Measurements from ENCODE around the gene ARHGAP18.
A peak's percentile ranks its signal among the peaks of the same experiment; 100 is the strongest.

The ARHGAP18 gene

DNA sequence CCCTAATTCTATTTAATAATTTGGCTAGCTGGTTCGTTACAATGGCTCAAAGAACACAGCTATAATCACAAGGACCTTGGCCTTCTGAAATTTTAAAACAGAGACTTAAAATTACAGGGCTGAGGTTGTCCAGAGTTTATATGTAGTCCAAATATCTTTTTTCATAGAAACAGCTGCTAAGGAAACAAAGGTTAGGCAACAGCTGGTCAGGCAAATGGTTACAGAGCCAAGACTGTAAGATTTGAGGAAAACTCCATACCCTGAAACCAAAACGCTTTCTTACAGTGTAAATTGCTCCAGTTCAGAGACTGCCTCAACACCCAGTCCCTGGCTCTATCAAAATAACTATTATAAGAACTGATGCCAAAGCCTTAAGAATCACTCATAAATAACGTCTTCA lies 9.7 kb upstream of the ARHGAP18 start:
- no peak for DNase-seq

DNA sequence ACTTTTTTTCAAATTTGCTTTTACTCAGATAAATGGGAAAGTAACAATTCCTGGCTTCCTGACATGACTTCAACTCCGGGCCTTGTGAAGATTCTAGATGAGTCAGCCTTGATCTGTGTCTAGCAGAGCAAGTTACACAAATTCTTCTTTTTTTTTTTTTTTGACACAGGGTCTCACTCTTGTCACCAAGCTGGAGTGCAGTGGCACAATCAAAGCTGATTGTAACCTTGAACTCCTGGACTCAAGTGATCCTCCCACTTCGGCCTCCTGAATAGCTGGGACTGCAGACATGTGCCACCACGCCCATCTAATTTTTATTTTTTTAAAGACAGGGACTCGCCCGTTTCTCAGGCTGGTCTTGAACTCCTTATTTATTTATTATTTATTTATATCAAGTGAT lies 7.3 kb upstream of the ARHGAP18 start:
- no peak for DNase-seq

DNA sequence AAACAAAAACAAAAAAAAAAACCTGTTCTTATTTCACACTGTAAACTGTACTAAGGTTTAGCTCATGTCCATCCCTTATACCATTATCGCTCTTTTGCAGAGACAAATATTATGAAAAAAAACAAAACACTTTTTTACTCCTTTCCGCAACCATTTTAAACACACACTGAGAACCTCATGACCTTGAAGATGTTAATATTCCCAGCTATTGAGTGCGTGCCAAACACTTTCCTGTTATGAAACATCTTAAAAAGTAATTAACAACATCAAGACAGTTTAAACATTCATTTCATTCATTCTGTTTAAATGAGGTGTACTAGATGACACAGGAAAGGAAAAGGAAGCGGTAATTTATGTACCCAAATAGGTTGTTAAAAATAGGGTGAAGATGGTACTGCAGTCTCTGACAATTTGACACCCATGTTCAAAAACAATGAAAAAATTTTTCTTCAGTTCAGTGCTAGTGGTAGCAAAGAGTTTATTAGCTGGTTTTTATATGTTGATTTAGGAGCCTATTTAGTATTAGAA lies 3.9 kb upstream of the ARHGAP18 start:
- no peak for DNase-seq

DNA sequence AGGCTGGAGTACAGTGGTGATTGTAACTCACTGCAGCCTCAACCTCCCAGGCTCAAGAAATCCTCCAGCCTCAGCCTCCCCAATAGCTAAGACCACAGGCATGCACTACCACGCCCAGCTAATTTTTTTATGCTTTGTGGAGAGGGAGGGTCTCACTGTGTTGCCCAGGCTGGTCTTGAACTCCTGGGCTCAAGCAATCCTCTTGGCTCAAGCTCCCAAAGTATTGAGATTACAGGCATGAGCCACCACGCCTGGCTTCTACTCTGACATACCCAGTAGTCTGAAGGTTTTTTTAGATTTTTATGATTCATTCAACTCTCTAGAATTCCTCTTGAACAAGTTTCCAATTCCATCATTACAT lies 1.3 kb upstream of the ARHGAP18 start:
- DNase-seq: no peak

DNA sequence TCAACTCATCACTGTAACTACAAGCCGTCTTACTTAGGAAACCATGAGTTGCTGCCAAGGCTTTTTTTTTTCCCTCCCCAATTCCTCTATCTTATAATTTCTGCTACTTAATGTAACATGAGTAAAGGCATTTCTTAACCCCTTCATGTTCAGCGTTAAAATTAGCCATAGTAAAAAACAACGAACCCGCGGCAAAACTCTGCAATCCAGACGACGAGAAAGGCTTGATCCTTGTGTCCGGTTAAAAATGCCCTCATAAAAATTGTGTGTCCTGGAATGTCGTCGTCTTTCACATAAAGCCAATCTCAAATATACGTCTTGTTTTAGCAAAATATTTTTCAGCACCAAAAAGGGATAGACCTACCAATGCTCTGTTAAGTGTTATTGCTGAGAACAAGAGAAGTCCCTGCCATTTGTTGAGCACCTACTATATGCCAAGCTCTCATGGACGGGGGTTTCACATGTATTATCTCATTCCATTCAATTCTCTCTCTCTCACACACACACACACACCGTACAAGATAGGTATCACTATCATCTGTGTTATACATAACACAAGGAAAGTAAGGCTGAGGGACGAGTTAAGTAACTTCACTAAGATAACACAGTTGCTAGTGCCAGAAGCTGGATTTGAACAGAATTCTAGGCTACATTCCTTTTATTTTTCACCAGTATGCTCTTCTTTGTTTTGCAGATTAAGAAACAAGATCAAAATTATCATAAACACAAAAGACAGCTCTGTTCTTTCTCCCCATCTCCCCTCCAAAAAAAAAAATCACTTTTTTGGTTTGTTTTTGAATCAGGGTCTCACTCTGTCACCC lies 683 bp upstream of the ARHGAP18 start:
- DNase-seq: no peak

DNA sequence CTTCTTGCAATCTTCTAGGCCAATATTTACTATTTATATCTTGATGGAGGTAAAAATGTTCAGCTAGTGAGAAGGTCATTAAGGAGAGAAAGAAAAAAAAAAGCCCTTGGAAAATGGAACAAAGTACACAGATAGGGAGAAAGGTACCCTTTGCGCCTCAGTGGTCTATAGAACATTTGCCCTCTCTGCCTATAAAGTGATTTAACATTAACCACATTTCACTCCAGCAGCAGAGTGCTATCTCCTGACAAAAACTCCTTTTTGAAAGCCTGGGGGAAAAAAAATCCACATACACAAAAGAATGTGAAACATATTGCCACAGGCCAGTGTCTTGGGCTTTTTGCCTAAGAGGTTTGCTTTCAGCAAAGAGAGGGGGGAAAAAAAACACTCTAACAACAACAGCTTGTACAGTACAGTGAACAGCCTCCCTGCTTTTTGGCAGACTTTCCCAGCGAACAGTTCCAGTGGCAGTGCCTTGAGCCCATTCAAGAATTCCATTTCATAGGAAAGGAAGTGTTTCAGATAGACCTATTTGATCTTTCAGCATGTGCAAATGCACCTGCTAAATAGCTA lies 695 bp downstream of the ARHGAP18 start:
- DNase-seq: peak; percentile 57

DNA sequence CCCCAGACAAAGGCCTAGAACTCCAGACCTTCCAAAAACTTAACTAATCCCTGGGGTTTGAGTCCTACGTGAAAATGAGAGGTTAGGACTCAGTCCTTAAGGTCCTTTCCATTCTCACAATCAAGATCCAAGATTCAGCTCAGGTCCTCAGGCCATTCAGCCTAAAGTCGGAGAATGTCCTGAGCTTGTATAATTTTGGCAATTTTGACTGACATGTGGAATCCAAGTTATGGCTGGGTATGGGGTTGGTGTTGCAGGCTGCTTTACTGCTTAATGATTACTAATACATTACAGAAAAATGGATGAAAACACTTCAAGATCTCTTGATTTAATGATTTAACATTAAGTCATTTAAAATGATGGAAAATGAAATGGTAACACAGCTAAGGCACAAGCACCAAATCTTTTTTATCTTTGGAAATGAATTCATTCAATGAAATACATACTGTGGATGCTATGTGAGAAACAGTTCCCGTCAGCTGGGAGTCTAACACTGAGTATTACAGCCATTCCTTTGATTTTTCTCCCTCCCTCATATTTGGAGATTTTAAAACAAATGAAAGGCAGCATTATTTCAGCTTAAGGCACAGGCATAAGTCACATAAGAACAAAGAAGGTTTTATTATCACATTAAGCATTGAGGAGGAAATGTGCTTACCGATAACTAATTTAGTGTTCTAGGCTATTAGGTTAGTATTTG lies 1.3 kb downstream of the ARHGAP18 start:
- peak; percentile 8 for DNase-seq

DNA sequence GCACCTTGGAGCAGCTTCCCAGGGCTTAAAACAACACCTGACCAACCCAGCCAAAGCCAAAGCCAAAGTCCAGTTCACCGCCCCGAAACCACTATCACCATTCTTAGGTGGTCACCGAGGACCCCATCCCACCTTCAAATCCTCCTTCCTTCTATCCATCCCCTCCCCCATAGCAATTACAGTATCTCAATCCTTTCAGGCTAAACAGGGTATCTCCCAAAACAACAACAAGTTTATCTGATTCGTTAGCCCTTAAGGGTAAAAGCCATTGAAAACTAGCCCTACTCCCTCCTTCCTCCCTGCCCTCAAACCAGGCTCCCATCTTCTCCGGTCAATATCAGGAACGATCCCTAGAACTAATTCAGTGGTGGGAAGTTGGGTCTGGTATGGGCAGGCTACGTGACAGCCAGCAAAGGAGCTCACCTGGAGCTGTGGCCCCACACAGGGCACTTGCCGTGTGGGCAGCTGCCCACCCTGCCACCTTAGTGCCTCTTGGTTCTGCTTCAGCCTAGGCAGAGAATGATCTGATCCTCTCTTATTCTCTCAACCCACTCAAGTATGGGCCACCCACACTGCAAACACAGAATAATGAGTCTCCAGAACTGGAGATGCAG lies 2.0 kb downstream of the ARHGAP18 start:
- DNase-seq: no peak

DNA sequence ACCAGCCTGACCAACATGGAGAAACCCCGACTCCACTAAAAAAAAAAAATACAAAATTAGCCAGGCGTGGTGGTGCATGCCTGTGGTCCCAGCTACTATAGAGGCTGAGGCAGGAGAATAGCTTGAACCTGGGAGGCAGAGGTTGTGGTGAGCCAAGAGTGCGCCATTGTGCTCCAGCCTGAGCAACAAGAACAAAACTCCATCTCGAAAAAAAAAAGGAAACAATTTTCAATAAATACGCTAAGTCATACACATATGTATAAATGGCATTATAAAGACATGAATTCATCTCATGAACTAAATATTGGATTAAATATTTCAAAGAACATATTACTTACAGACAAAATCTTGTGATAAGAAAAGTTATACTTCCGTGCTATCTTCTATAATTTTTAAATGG lies 2.9 kb downstream of the ARHGAP18 start:
- no peak for DNase-seq

DNA sequence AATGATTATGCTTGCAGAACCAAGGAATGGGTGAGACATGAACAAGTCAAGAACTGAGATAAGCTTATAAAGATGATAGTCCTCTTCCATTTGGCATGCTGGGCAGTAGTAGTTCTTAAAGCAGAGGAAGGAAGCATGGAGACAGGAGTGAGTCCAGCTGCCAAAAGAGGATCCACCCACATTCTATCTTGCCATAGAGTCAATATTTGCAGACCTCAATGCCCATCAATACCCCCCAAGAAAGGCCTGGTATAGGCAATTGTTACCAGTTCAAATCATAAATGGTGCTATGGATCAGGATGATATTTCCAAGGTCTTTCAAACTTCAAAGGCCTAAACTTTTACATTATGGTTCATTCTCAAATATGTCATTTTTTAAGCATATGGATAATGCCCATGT lies 4.8 kb downstream of the ARHGAP18 start:
- no peak for DNase-seq

DNA sequence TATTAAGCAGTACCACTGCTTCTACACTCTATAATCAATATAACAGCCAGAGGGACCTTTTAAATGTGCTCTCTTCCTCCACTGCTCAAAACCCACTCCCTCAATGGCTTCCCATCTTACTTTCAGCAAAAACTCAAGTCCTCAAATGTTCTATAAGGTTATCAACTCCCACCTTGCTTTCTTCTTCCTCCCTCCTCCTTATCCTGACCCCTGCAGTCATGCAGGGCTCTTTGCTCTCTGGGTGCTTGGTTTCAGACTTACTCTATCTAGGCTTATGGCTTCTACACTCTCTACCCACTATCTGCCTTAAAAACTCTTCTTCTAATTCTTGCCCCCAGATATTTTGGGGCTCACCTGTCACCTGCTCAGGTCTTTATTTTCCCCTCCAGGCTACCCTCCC lies 5.3 kb downstream of the ARHGAP18 start:
- DNase-seq: no peak

DNA sequence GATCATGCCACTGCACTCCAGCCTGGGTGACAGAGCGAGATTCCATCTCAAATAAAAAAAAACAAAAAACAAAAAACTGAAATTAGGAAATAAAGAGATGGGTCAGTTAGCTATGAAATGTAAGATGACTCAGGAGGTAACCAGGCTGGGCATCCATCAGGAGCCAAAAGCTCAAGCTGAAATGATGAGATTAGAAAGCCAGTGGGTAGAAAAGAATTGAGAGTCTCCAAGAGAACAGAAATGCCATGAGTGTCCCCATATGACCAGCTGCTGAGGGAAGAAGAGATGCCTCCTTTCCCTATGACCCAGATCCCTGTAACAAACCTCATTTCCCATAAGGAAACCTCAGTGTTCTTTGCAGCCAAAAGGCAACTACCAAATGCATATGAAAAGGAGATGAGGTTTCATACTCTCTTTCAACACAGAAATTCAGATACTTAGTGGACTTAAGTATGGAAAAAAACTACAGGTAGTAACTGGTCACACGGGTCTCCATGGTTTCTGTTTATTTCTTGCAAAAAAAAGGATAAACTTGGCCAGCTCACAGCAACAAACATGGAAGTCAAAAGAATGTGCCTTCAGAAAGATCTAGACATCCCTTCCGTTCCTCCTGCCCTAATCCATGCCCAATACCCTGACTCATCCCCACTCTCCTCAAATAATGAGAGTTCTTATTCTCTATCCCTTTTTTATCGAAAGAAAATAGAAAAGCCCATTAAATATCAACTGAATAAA lies 8.1 kb downstream of the ARHGAP18 start:
- no peak for DNase-seq

DNA sequence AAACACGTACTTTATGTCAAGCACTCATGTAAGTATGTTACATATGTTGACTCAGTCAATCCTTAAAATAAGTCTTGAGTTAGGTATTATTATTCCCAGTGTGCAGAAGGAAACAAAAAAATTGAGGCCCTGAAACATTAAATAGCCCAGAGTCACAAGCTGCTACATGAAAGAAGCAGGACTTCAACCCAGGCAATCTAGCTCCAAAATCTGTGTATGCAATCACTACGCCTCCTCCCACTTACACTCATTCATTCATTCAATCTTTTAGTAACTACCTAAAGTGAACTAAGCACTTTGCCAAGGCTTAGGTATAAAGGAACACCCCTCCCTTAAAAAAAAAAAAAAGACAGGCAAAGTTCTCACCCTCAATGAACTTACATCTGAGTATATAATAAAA lies 9.3 kb downstream of the ARHGAP18 start:
- no peak for DNase-seq

DNA sequence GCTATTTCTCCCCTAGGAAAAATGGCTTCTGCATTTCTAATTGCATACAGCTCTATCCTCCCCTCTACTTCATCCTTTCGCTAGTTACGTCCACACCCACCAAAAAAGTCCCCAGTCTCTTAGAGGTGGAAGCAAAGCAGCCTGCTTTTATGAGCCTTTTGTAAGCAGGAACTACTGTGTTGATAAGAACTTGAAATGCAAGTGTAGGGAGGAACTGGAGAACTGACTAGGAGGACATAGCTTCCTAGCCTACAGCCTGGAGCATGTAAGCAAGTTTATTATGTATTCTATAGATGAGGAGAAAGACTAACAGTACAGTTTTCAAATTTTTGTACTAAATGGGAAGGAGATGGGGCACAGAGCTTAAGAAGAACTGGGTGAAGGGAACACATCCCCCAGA lies 10.3 kb downstream of the ARHGAP18 start:
- DNase-seq: no peak

DNA sequence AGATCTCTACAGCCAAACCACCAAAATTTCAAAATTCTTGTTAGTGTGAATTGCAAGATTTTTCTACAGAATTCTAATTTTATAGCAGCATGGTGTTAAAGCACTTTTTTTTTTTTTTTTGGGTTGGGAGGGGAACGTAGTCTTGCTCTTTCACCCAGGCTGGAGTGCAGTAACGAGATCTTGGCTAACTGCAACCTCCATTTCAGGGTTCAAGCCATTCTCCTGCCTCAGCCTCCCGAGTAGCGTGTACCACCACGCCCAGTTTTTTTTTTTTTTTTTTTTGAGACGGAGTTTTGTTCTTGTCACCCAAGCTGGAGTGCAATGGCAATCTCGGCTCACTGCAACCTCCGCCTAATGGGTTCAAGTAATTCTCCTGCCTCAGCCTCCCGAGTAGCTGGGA lies 11.5 kb downstream of the ARHGAP18 start:
- no peak for DNase-seq

DNA sequence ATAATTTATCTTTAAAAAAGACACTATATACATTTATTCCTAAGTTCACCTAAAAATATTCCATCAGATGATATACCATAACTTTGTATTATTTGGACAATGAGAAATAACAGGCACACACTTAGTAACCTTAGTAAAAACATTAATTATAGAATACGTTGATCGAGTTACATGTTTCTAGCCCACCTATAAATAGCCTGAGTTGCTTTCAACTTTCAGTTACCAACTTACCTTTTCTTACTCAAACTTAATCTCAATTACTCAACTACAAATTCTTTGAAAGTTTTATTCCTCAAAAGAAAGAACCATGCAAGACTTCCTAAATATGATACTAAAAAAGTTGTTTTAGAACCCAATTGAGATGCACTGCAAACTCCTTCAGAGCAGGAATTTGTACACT lies 12.2 kb downstream of the ARHGAP18 start:
- DNase-seq: no peak

DNA sequence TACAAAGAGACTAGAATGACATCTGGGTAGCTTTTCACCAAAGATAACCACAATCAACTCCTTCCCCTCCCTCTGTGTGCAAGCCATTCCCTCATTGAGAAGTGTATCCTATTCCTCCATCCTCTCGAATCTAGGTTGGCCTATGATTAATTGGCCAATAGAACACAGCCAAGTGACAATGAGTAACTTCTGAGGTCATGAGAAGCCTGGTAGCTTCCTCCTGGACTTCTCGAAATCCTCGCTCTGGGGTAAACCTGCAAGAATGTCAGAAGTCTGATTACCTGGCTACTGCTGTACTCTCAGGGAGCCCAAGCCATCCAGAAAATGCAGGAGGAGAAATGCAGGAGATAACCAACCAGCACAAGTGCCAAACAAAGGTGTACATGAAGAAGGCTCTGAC lies 13.1 kb downstream of the ARHGAP18 start:
- peak; percentile 8 for DNase-seq

DNA sequence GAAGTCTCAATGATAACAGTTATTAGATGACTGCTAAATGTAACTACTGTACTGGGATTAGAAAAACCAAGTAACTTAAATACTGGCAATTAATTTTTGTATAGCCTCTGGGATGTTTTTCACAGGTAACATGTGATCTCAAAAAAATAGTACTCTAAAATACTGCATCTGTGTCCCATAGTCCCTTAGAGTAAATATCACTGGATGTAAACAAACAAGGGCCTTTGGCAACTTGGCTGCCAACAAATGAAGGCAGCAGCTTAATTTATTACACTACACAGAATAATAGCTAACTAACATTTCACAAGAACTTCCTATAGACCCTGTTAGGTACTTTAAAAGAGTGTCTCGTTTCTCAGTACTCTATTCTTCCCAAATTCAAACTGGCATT lies 14.0 kb downstream of the ARHGAP18 start:
- DNase-seq: no peak

DNA sequence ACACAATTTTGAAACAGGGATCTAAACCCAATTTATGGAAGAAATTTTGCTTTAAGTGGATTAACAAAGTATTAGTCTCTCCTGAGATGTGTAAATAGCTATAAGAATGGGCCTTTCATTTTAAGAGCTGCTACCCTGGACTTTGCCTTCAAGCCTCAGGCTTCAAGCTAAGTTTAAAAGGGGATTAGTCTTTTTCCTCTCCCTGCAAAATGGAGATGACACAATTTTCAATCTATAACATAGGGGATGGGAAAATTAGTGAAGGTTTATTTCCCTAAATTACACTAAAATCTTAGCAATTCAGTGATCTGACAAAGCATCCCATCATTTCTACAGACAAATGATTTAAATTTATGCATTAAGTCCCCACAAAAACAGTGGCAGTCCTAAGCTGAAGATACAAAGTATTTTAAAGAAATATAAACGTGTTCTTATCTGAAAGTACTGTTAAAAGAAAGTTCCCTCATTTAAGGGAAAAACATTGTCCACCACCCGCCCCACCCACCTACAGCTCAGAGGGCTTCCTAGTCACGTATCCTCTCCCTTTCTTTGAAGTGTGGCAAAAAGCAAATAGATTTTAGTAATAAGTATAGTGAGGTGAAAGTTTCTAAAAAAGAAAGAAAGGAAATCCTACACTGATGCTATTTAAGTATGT lies 14.5 kb downstream of the ARHGAP18 start:
- DNase-seq: no peak

DNA sequence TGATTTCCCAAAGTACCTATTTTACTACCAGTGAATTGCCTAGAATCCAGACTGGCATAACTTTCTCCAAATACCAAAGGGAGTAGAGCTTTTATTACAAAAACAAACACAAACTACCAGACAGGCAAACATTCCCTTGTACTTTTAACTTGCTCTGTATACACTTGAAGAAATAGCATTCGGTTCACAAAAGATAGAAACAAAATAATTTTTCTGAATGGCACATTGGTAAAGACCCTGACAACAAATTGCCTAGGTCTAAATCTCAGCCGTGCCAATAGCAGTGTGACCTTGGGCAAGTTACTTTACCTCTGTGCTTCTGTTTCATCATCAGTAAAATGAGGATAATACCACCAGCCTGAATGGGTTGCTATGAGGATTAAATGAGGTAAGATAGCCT lies 15.9 kb downstream of the ARHGAP18 start:
- DNase-seq: no peak

DNA sequence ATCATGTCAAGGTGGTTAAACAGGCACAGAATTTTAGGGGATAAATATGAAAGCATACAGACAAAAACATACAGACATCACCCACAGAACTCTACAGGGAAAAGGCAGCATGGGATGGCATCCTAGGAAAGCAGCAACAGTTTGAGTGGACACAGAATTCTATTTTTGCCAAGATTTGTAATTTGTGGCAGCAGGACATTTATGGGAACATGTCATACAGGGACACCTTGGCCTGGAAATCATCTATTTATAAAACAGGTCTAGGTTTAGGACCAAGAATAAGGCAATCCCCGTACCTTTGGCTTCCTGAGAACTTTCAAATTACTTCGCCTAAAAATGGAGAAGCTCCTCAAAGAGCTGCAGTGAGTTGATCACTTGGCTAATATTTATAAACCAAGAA lies 17.5 kb downstream of the ARHGAP18 start:
- no peak for DNase-seq

DNA sequence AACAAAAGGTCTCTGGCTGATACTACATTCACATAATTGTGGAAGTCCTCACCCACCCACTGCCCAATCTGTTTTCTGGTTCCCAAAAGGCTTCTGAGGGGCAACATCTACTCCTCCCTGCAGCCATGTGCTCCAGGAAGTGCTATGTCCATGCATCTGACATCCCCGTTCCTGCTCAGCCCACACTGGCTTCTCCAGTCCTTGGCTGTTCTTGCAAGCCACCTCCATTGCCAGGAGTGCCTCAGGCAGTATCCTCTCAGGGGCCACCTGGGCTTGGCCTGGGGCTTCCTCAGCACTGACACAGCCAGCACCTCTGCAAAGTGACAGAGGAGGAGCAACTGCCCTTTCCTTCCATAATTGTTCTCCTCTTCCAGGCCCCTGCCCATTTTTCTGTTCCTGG lies 18.3 kb downstream of the ARHGAP18 start:
- DNase-seq: peak; percentile 24
